OCI-LY7 (cell line): ENCODE results near the gene ZNF625. TPM values are rescaled to one million over a fixed set of nuclear protein-coding genes. Genes with fewer than 3 reads are reported as not detected.

Experiments
- BruUV-seq: library from RNA; stranded (reverse); fragments of 400-500 nt; replicated peaks from 2 replicates; lab custom pipeline; 2021; lab: Mats Ljungman, UMichigan
- CTCF ChIA-PET: fragments of 300-600 bp; sonication (Branson Sonifier 250); formaldehyde crosslinking; loops from one replicate; lab custom pipeline; 2022; ENCODE audit warnings: antibody characterized with exemption; ENCODE audit not compliant: unreplicated experiment; lab: Charles Lee
- POLR2A ChIA-PET: fragments of 300-600 bp; sonication (Branson Sonifier 250); formaldehyde crosslinking; loops from one replicate; lab custom pipeline; 2022; ENCODE audit warnings: antibody characterized with exemption; lab: Charles Lee
- DNase-seq: peaks from one replicate; pipeline ENCODE4 v3.0.0-alpha.2; 2015; ENCODE audit warnings: low spot score
- H2AFZ ChIP-seq: fragments of 200-600 bp; sonication (generic), shearing (Covaris generic); 2 replicates; pipeline ENCODE4 v1.6.1; 2014; ENCODE audit warnings: mild to moderate bottlenecking, antibody characterized with exemption, low read length, moderate library complexity
- H3K27ac ChIP-seq: fragments of 200-600 bp; sonication (generic); 2 replicates; pipeline ENCODE4 v1.5.1; 2014; ENCODE audit warnings: mixed run types, low read depth, mild to moderate bottlenecking, moderate library complexity, low read length, inconsistent platforms; ENCODE audit not compliant: poor library complexity, severe bottlenecking
- H3K36me3 ChIP-seq: fragments of 200-600 bp; sonication (generic); 2 replicates; pipeline ENCODE4 v1.6.1; 2014; ENCODE audit warnings: mild to moderate bottlenecking, antibody characterized with exemption, low read length, moderate library complexity, mixed read lengths; ENCODE audit not compliant: insufficient read depth
- H3K4me1 ChIP-seq: fragments of 200-600 bp; sonication (generic); 2 replicates; pipeline ENCODE4 v1.5.1; 2014; ENCODE audit warnings: mild to moderate bottlenecking, low read length; ENCODE audit not compliant: insufficient read depth, poor library complexity, severe bottlenecking
- H3K4me2 ChIP-seq: fragments of 200-600 bp; sonication (generic); 2 replicates; pipeline ENCODE4 v1.6.1; 2014; ENCODE audit warnings: mild to moderate bottlenecking, low read length
- H3K4me3 ChIP-seq: fragments of 200-600 bp; sonication (generic); 2 replicates; pipeline ENCODE4 v1.5.1; 2014; ENCODE audit warnings: mild to moderate bottlenecking, low read depth, low read length; ENCODE audit not compliant: poor library complexity, severe bottlenecking
- H3K79me2 ChIP-seq: fragments of 200-600 bp; sonication (generic); 2 replicates; pipeline ENCODE4 v1.6.1; 2016; ENCODE audit warnings: low read depth, mild to moderate bottlenecking, low read length, moderate library complexity, mixed read lengths; ENCODE audit not compliant: insufficient read depth
- H3K9me2 ChIP-seq: fragments of 200-600 bp; sonication (generic); 2 replicates; pipeline ENCODE4 v1.6.1; 2016; ENCODE audit warnings: mild to moderate bottlenecking, low read length, mixed read lengths; ENCODE audit not compliant: insufficient read depth
- H3K9me3 ChIP-seq: fragments of 200-600 bp; sonication (generic); 2 replicates; pipeline ENCODE4 v1.6.1; 2014; ENCODE audit warnings: mild to moderate bottlenecking, mixed run types, low read length, mixed read lengths
- H4K20me1 ChIP-seq: fragments of 200-600 bp; sonication (generic); 2 replicates; pipeline ENCODE4 v1.6.1; 2014; ENCODE audit warnings: mild to moderate bottlenecking, antibody characterized with exemption, low read length, moderate library complexity, mixed read lengths; ENCODE audit not compliant: insufficient read depth
- EZH2phosphoT487 ChIP-seq: fragments of 200-600 bp; sonication (generic); IDR thresholded peaks from 2 replicates; pipeline ENCODE4 v1.6.1; 2018; ENCODE audit warnings: low read depth, borderline replicate concordance, mild to moderate bottlenecking, mixed run types, antibody characterized with exemption, low read length, moderate library complexity, mixed read lengths
- intact Hi-C: fragments of 100-400 bp; cut with micrococcal nuclease; formaldehyde crosslinking; loops from one replicate; pipeline ENCODE4 v1.10.0; 2022; ENCODE audit not compliant: unreplicated experiment
- total RNA-seq, 2 experiments: library from RNA; depleted of rRNA in 1 of 2; stranded (reverse); fragments of >200 nt in 1 of 2; shearing (Covaris generic) in 1 of 2; gene quantifications; 2 replicates each; pipeline ENCODE4 v1.2.3, GENCODE V29; 2014 to 2022
- TF ChIP-seq, protein P1 (sequence below): fragments of 200-600 bp; sonication (generic); conservative IDR thresholded peaks from 2 replicates; pipeline ENCODE4 v1.5.1; 2014; ENCODE audit warnings: mild to moderate bottlenecking, antibody characterized with exemption, low read length, moderate library complexity, mixed read lengths

Gene ZNF625
- total RNA-seq, 2 experiments from 2014 or later: 7.8 to 9.2 TPM

DNA sequence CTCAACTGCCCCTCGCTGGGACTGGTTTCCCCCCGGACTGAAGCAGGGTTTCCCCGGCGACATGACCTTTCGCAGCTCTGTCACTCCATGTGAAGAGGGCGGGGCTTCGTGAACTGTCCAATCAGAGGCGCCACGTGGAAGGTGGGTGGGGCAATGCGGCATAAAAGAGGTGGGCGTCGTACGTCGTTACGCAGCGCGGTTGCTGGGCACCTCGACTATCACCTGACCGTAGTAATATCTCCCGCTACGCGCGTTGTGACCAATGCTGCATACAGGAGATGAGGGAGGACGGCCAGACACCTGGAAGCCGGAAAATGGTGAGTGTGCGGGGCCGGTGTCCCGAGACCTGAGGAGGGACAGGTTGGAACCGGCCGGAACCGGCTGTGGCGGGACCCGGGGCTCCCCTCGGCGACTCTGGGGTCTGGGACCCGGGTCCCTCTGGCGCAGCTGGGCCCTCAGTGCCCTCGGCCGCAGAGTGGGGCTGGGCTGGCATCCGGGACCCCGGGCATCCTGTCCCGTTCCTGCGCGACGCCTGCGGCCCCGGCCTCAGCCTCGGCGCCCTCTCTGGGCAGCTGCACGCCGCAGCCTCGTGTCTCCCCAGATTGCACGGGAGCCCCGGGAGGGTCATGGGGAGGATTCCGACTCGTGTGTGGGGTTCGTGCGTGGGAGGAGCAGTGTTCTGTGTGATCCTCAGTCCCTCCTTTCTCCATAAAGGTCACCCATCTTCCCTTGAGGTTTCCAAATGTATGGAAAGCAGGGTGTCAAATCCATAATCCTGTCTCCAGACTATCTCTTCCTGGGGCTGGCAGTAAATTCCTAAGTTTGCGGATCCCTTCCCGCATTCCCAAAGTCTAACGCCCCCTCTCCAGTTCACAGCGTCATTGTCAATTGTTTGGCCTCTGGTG lies 38.5 kb upstream of the ZNF625 start:
- Histone ChIP-seq H3K79me2 (peaks cover 3% of the 10 kb centered on the region; the same call in 1 of the 2 replicates), H3K9me2 (no peaks in the 10 kb centered on the region), H3K4me1 (no peaks in the 10 kb centered on the region), H4K20me1 (no peaks in the 10 kb centered on the region), H3K27ac (no peak overlapping the region), H3K9me3 (peaks cover 30% of the 10 kb centered on the region), H3K4me3 (no peak overlapping the region), H3K4me2 (no peak overlapping the region), H2AFZ (no peak overlapping the region), H3K36me3 (peaks cover 62% of the 10 kb centered on the region)
- intact Hi-C loops: no loop called here
- no TSS peak for BruUV-seq
- no peak for DNase-seq
- POLR2A ChIA-PET: no interaction called here
- no peak for TF ChIP-seq EZH2phosphoT487
- TF ChIP-seq, protein P1, sequence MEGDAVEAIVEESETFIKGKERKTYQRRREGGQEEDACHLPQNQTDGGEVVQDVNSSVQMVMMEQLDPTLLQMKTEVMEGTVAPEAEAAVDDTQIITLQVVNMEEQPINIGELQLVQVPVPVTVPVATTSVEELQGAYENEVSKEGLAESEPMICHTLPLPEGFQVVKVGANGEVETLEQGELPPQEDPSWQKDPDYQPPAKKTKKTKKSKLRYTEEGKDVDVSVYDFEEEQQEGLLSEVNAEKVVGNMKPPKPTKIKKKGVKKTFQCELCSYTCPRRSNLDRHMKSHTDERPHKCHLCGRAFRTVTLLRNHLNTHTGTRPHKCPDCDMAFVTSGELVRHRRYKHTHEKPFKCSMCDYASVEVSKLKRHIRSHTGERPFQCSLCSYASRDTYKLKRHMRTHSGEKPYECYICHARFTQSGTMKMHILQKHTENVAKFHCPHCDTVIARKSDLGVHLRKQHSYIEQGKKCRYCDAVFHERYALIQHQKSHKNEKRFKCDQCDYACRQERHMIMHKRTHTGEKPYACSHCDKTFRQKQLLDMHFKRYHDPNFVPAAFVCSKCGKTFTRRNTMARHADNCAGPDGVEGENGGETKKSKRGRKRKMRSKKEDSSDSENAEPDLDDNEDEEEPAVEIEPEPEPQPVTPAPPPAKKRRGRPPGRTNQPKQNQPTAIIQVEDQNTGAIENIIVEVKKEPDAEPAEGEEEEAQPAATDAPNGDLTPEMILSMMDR: no peak
- CTCF ChIA-PET: no interaction called here

DNA sequence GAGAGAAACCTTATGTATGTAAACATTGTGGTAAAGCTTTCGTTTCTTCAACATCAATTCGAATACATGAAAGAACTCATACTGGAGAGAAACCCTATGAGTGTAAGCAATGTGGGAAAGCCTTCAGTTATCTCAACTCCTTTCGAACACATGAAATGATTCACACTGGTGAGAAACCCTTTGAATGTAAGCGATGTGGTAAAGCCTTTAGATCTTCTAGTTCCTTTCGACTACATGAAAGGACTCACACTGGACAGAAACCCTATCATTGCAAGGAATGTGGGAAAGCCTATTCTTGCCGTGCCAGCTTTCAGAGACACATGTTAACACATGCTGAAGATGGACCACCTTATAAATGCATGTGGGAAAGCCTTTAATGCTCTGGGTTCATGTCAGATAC lies 31.1 kb upstream of the ZNF625 start:
- peaks cover 5% of the 10 kb centered on the region; the same call in 1 of the 2 replicates for H3K79me2 ChIP-seq
- intact Hi-C loops: no loop called here
- no peak overlapping the region for H3K4me3 ChIP-seq
- peaks cover 87% of the 10 kb centered on the region for H3K36me3 ChIP-seq
- ChIA-PET CTCF (no interaction called here), POLR2A (no interaction called here)
- H2AFZ ChIP-seq: no peak overlapping the region
- no peak overlapping the region for H3K4me2 ChIP-seq
- no peak for TF ChIP-seq EZH2phosphoT487
- TF ChIP-seq, protein P1: no peak
- peaks cover 63% of the 10 kb centered on the region for H3K9me3 ChIP-seq
- H3K9me2 ChIP-seq: no peaks in the 10 kb centered on the region
- no TSS peak for BruUV-seq
- H3K4me1 ChIP-seq: no peaks in the 10 kb centered on the region
- no peak overlapping the region for H3K27ac ChIP-seq
- DNase-seq: no peak
- H4K20me1 ChIP-seq: no peaks in the 10 kb centered on the region

DNA sequence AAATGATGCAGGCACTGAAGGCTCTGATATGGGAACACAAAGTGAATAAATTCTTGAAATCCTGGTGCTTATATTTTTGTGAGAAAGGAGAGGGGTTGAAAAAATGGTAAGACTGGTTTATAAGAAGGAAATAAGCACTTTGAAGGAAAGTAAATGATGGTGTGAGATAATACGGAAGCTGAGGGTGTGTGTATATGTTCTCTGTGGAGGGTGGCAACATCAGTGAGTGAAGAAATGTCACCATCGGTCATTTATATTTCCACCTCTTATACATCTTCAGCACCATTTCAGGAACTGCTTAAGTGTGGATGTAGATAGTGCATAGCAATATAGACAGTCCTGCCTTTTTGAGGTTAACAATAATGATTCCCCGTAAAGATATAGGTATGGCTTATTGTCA lies 23.8 kb upstream of the ZNF625 start:
- POLR2A ChIA-PET: no interaction called here
- H3K4me1 ChIP-seq: no peaks in the 10 kb centered on the region
- no peak overlapping the region for H2AFZ ChIP-seq
- H4K20me1 ChIP-seq: no peaks in the 10 kb centered on the region
- DNase-seq: no peak
- intact Hi-C loops: no loop called here
- no peaks in the 10 kb centered on the region for H3K9me2 ChIP-seq
- H3K9me3 ChIP-seq: peaks cover 21% of the 10 kb centered on the region; the same call in 1 of the 2 replicates
- no peak overlapping the region for H3K4me2 ChIP-seq
- peaks cover 22% of the 10 kb centered on the region; the same call in 1 of the 2 replicates for H3K79me2 ChIP-seq
- TSS peak; percentile 45 for BruUV-seq
- no peak overlapping the region for H3K4me3 ChIP-seq
- H3K27ac ChIP-seq: no peak overlapping the region
- TF ChIP-seq, protein P1: no peak
- TF ChIP-seq EZH2phosphoT487: no peak
- CTCF ChIA-PET: no interaction called here
- H3K36me3 ChIP-seq: peaks cover 79% of the 10 kb centered on the region
